ENCODE data around the gene HCN3.
A peak's percentile ranks its signal among the peaks of the same experiment; 100 is the strongest.
"Not testable (repeated sequence)": the region's sequence is repeated elsewhere in the genome, so short reads cannot be mapped to it uniquely, and the experiment has no call there.

Gene HCN3

GRCh38 chr1:155277070-155277901 is at the start of gene HCN3:
HCN3 (plus strand) TSS chr1:155277463; CDS start chr1:155277591, 128 bp downstream.
- peak; percentile 79 to 89 for DNase-seq (ENCODE audit: low read depth in 1 of 2, low spot score in 1 of 2)

DNA sequence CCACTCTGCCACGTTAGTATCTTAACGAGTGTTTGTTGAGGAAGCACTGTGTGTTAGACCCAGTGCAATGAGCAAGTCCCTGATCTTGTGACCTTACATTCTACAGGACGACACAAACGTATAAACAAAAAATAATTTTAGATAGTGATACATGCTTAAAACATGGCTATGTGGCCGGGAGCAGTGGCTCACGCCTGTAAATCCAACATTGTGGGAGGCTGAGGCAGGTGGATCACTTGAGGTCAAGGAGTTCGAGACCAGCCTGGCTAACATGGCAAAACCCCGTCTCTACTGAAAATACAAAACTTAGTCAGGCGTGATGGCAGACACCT is 49.2 kb upstream of the HCN3 start:
- no peak for DNase-seq (ENCODE audit: low read depth in 1 of 2, low spot score in 1 of 2)

GRCh38 chr1:155231302-155231701 is 46.0 kb upstream of the HCN3 start:
- not testable (repeated sequence) for DNase-seq (ENCODE audit: low read depth in 1 of 2, low spot score in 1 of 2)

- DNase-seq (ENCODE audit: low read depth in 1 of 2, low spot score in 1 of 2) = not testable (repeated sequence)
Measured at GRCh38 chr1:155232001-155232978, 45.0 kb upstream of the HCN3 start.

DNA sequence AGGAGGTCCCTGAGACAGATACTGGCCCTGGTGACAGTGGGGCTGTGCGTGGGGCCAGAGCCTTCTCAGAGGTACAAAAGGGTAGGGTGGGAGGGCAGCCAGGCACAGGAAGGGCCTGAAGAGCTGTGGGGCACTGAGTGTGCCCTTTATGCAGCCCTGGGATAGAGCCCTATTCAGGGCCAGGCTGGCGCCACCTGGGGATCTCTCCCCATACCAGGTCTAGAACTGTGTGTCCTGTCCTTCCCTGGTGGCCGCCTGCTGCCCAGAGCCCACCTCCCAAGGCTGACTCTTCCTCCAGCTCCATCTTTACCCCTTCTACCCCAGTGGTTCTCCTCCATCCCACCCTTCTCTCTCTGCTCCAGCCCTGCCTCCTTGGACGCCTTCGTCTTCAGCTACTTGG is 43.8 kb upstream of the HCN3 start:
- DNase-seq (ENCODE audit: low read depth in 1 of 2, low spot score in 1 of 2) = not testable (repeated sequence)

DNA sequence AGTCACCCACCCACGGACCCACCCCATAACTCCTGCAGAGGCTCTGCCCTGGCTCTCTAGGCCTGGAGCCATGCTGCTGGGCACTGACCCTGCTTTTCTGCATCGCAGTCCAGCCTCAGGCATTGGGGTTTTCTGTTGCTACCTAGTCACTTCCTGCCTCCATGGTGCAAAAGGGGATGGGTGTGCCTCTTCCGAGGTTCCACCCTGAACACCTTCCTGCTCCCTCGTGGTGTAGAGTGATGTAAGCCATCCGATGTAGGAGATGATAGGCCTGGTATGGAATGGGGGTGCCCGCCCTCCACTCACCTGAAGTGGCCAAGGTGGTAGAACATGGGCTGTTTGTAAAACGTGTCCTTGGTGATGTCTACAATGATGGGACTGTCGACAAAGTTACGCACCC is 41.9 kb upstream of the HCN3 start:
- not testable (repeated sequence) for DNase-seq (ENCODE audit: low read depth in 1 of 2, low spot score in 1 of 2)

- DNase-seq (ENCODE audit: low read depth in 1 of 2, low spot score in 1 of 2) = no peak
Measured at GRCh38 chr1:155236451-155236850, 40.8 kb upstream of the HCN3 start.

DNA sequence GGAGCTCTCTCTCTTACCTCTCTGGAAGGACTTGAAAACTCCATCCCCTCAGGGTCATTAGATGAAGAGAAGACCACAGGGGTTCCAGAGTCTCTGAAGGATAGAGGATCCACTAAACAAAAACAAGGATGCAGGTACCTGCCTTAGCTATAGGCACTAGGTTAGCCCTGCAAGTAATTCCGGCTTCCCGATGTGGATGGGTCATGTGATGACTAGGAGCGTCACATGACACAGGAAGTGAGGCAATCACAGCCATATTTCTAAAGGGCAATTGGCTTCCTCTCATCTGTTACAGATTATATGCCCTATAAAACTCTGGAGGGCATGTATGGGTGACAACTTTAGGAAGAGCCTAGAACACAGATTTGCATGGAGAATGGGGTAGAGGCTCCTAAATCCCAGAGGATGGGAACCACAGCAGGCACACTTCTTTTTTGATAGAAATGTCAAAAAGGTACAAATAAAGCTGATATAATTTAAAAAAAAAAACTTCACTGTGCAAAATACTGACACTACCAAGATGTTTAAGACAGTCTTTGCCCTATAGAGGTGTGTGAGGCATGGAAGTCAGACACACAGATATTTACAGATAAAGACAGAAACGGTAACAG is 36.1 kb upstream of the HCN3 start:
- peak; percentile 32 to 44 for DNase-seq (ENCODE audit: low read depth in 1 of 2, low spot score in 1 of 2)

DNA sequence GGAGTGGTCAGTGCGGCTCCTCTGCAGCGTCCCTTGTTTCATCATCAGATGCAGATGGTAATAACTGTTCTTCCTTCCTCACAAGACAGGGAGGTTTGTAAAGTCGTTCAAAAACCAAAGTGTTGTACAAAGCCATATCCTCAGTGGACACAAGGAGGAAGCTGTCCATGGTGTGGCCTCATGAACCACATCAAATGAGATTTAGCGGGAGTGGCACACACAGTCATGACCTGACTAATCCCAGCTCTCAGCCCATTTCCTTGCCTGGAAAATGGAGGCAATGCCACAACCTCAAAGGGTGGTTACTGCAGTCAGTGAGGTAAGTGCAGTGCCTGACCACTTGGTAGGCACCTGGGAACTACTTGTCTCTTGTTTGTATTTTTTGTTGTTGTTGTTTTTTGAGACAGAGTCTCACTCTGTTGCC is 35.4 kb upstream of the HCN3 start:
- no peak for DNase-seq (ENCODE audit: low read depth in 1 of 2, low spot score in 1 of 2)

- no peak for DNase-seq (ENCODE audit: low read depth in 1 of 2, low spot score in 1 of 2)
Measured at GRCh38 chr1:155242805-155243358, 34.4 kb upstream of the HCN3 start.

DNA sequence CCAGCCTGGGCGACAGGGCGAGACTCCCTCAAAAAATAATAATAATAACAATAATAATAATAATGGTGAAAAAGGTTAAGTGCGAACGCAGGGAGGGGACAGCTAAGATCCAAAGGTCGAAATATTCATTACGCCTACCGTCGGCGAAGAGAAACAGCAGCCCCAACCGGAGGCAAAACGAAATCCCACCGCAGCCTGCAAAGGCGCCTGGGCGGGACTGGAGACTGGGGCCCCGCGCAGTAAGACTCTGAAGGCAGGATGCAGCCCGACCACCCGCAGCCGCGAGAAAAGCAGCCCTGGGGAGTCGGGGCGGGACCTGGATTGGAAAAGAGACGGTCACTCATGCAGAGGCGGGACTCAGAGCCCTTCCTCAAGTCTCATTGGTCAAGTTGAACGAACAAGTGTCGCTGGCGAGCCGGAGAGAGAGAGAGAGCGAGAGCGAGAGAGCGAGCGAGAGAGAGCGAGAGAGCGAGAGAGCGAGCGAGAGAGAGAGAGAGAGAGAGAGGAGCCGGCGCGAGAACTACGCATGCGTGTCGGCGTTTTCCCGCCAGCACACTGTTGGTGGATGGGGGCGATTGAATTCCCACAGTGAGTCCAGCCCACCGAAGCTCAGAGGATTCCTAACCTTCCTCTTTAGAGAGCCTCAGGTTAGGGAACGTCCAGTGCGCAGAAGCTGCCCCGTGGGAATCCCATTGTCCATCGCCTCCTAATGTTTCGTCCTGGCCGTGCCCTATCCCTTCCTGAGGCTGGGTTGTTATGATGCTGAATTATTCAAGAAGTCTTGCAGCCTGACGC is 32.7 kb upstream of the HCN3 start:
- DNase-seq (ENCODE audit: low read depth in 1 of 2, low spot score in 1 of 2) = peak; percentile 80 to 83

GRCh38 chr1:155245163-155245524 is 32.1 kb upstream of the HCN3 start:
- DNase-seq (ENCODE audit: low read depth in 1 of 2, low spot score in 1 of 2) = no peak

- not testable (repeated sequence) for DNase-seq (ENCODE audit: low read depth in 1 of 2, low spot score in 1 of 2)
Measured at GRCh38 chr1:155246796-155247195, 30.5 kb upstream of the HCN3 start.

DNA sequence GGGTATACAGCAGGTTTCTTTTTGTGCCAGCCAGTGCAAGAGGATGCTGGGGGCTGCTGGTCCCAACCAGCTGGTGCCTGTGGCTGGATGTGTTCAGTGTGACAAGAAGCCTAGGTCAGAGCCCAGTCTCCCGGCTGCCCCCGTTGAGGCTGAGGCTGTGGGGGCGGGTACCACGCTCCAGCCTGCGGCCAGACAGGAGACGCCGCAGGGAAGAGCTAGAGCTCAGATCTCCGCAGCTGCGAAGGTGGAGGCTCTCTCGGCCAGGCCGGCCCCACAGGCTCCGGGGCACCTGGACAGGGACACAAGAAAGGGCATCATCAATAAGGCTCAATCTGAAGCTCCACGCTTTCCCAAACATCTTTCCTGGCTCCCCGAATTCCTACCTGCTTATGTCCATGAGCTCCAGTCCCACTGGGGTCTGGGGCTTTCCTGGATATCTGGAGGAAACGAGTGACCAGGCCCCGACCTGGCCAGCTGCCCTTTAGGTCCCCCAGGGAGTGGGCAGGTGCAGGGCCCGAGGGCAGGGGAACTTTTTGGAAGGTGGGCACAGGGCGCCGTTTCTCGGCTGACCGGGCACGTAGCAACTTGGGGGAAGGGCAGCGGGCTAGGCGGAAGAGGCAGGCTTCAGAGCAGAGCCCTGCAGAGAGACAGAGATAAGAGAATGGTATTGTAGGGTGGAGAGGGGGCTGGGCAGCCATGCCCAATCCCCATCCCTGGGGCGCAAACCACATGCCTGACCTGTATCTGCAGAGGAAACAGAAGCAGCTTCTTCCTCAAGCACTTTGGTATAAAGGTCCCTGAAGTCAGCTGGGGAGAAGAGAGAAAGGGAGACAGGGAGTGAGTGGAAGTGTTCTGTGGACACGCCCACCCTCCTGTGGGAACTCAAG is 29.4 kb upstream of the HCN3 start:
- no peak for DNase-seq (ENCODE audit: low read depth in 1 of 2, low spot score in 1 of 2)

DNA sequence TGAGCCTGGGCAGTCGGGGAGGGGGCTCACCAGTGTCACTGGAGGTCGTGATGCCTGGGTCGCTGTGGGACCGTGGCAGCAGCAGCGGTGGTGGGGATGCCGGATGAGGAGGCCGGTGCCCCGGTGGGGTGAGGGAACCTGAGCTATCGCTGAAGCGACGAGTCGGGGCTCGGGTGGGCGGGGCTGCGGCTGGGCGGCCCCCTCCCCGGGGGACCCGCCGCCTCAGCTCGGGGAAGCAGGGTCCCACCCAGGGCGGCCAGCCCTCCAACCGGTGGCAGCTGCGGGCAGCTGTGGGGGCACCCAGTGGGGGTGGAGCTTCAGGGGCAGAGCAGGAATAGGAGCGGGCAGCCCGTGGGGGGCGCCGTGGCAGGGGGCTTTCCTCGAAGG is 27.0 kb upstream of the HCN3 start:
- DNase-seq (ENCODE audit: low read depth in 1 of 2, low spot score in 1 of 2) = no peak

- DNase-seq (ENCODE audit: low read depth in 1 of 2, low spot score in 1 of 2) = peak; percentile 95 to 96
Measured at GRCh38 chr1:155250633-155251449, 26.4 kb upstream of the HCN3 start.

GRCh38 chr1:155251566-155251965 is 25.7 kb upstream of the HCN3 start:
- DNase-seq (ENCODE audit: low read depth in 1 of 2, low spot score in 1 of 2) = no peak

- no peak for DNase-seq (ENCODE audit: low read depth in 1 of 2, low spot score in 1 of 2)
Measured at GRCh38 chr1:155253208-155253607, 24.1 kb upstream of the HCN3 start.

DNA sequence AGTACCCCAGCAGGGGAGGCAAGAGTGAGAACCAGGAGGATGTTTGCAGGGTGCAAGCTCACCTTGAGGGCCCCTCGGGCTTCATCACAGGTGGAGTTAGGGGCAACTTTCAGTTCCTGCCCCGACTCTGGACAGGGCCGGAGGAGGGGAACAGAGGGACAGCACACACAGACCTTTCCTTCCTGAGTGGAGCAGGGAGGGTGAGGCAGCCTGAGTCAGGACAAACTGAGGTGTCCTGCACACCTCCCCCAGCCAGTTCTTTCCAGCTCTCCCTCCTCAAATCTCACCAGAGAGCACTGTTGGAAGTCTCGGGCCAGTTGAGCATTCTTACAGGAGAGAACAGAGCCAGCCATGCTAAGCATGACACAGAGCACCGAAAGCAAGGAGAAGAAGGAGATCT is 23.5 kb upstream of the HCN3 start:
- no peak for DNase-seq (ENCODE audit: low read depth in 1 of 2, low spot score in 1 of 2)
